ENCODE measurements around the gene THRAP3.

GRCh38 chr1:36329817-36330216 lies 105.6 kb downstream of the THRAP3 start:
- TF ChIP-seq CREB1 (IDR thresholded peaks at IDR 0.05), result no peak
- no peak for TF ChIP-seq CTCF (IDR thresholded peaks at IDR 0.05; ENCODE audit: control extremely low read depth in 1 of 3, insufficient read depth in 1 of 3, low read depth in 1 of 3, low read length in 3 of 3)
- TF ChIP-seq RXRA (IDR thresholded peaks at IDR 0.05; ENCODE audit: insufficient read depth, low read depth, low read length), result no peak
- no peak for TF ChIP-seq SIN3A (conservative IDR thresholded peaks at IDR 0.05 in 1 of 2, IDR thresholded peaks at IDR 0.05 in 1 of 2; ENCODE audit: low read depth in 1 of 2, low read length in 2 of 2)
- no peak for TF ChIP-seq CEBPB (IDR thresholded peaks at IDR 0.05; ENCODE audit: low read depth, low read length)
- no peak for TF ChIP-seq ATF2 (IDR thresholded peaks at IDR 0.05; ENCODE audit: low read length)
- no peak for TF ChIP-seq MAFK (IDR thresholded peaks at IDR 0.05; ENCODE audit: low read depth, low read length)
- TF ChIP-seq, protein P1, sequence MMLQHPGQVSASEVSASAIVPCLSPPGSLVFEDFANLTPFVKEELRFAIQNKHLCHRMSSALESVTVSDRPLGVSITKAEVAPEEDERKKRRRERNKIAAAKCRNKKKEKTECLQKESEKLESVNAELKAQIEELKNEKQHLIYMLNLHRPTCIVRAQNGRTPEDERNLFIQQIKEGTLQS (IDR thresholded peaks at IDR 0.05; ENCODE audit: insufficient read depth, low read depth, low read length), result no peak

Measured in H1 (cell line).